NCI-H2196 (cell line): ENCODE data around the gene SFTA2.
"Not testable (repeated sequence)": the region's sequence is repeated elsewhere in the genome, so short reads cannot be mapped to it uniquely, and the experiment has no call there.

Experiments
- DNase-seq: peaks from one replicate; lab custom pipeline; 2025; ENCODE audit not compliant: unreplicated experiment; lab: John Stamatoyannopoulos, UW

Gene SFTA2

DNA sequence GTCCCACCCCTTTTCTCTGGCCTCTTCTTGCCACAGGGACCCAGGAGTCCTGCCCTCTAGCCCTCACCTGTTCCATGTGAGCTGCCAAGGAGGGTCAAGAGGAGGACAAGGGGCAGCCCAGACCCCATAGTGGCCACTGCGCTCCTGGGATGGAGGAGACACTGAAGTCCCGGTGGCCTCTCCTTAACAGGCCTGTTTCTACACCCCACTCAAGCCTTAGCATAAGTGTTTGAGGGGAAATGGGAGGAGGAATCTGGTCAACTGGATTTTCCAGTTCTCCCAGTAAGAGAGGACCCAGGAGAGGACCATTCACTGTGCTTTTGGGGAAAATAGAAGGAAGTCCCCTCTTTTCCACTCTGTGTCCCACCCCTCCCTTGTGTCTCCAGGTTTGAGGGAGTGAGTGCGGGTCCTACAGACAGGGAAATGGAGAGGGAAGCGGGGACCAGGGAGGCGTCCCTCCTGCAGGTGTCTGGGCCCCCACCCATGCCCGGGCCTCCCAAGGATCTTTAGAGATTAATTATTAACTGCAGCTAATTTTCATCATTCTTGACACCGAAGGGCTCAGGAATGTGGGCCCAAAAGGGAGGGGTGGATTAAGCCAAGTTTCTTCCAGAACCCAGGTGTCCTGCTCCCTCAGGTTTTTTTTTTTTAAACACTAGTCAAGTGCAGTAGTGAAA is at the start of gene SFTA2:
Gene SFTA2 (minus strand): TSS at position 202 of the 677 bp plus-strand sequence. CDS start 74 bp downstream, at position 128.
- no peak for DNase-seq

GRCh38 chr6:30979690-30980089 is 47.7 kb upstream of the SFTA2 start:
- DNase-seq, result no peak

DNA sequence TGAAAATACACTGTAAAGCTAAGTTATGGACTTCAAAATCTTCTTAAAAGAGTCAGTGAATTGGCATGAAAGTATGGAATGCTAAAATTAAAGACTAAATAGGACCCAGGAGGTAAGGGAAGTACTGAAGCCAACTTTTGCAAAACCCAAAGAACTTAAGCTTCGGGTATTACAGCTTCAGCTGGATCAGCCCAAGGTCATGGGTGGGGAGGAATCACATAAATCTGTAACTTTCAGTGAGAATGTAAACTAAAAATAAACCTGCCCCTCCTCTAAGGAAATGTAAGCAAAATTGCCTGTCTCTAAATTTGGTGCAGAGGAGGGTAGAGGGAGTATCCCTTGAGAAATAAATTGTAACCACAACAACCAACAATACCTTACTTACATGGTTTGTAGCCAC is 47.2 kb upstream of the SFTA2 start:
- DNase-seq, result no peak

DNA sequence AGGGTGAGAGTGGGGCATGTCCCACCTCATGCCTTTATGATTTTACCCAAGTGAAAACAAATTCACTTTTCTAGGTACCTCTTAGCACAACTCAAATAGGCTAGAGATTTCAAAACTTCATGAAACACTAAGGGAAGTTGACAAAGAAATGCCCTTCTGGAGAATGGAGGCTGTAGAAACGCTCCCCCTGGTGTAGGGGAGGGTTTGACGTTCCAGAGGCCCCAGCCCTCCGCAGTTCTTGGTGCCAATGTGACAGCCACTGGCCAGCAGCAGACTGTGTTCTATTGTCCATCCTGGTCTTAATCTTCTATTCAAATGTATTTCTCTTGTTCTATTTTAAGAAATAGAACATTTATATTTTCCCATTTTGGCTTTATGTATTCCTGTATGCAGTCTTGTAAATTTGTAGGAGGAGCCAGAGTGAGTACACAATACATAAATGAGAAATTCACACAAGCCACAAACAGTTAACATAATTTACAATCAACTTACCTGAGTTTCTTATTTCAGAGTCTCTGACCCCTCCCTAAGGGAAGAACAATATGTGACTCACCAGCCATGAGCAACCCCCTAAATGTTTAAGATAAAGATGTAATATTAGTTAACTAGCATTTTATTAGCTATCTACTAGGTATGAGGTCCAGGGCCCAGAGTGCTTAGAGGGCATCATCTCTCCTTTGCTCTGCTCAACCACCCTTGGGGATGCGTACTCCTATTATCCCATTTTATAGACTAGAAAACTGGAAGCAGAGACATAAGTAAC is 42.7 kb upstream of the SFTA2 start:
- no peak for DNase-seq

DNA sequence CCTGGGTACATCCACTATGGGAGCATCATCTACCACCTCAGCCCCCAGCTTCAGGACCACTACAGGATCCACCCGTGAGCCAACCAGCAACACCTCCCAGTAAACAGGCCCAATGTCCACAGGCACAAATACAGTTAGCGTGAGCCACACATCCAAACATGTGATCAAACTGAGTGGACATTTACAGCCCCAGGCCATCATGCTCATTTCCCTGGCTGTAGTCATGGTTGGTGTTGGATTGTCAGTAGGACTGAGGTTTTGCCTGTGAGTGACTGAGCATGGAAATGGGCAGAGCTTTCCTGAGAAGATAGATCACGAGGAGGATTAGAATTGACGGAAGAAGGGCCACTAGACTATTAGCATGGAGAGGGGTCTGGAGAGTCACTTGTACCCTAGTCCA is 40.8 kb upstream of the SFTA2 start:
- no peak for DNase-seq

- no peak for DNase-seq
Measured at GRCh38 chr6:30970946-30971345, 39.0 kb upstream of the SFTA2 start.

GRCh38 chr6:30969171-30969570 is 37.2 kb upstream of the SFTA2 start:
- not testable (repeated sequence) for DNase-seq

DNA sequence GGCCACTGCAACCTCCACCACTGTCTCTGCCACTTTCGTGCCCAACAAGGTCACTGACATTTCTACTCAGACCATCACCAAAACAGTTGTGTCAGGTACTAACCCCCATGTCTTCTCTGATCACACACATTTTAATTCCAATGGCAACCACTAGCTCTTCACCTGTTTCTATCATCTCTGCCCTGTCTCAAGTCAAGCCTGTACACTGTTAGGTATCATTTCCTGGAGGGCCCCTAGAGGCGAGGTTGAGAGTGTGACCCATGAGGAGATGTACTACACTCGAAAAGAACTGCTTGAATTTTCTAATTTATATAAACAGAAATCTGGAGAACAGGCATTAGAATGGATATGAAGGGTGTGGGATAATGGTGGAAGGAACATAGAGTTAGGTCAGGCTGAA is 34.2 kb upstream of the SFTA2 start:
- no peak for DNase-seq

DNA sequence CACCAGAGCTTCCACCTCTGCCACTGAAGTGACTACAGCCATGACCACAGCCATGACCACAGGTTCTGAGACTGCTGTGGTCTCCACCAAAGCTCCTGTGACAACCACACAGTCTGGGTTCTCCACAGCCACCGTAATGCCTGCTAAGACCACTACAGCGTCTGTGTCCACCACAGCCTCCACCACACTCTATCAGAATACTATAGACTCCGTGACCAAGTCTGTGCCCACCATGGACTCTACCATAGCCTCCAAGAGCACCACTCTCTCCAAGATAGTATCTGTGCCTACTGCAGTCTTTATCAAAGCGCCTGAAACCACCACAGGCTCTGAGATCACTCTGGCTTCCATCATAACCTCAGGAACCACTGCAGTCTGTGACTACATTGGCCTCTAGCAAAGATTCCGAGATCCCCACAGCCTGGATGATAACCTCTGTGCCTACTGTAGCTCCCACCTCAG is 33.2 kb upstream of the SFTA2 start:
- DNase-seq, result no peak

DNA sequence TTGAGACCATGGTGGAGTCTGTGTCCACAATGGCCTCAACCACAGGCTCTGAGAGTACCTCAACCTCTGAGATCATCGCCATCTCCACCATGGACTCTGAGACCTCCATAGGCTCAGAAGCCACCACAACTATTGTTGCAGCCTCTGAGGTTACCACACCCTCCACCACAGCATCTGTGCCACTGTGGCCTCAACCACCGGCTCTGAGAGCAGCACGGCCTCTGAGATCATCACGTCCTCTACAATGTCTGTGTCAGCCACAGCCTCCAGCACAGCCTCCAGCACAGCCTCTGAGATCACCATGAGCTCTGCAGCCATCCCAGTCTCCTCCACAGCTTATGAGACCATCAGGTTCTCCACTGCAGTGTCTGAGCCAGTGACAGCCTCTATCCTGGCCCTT is 32.1 kb upstream of the SFTA2 start:
- no peak for DNase-seq

- DNase-seq, result no peak
Measured at GRCh38 chr6:30963641-30964040, 31.7 kb upstream of the SFTA2 start.

GRCh38 chr6:30962716-30963115 is 30.7 kb upstream of the SFTA2 start:
- DNase-seq, result no peak

DNA sequence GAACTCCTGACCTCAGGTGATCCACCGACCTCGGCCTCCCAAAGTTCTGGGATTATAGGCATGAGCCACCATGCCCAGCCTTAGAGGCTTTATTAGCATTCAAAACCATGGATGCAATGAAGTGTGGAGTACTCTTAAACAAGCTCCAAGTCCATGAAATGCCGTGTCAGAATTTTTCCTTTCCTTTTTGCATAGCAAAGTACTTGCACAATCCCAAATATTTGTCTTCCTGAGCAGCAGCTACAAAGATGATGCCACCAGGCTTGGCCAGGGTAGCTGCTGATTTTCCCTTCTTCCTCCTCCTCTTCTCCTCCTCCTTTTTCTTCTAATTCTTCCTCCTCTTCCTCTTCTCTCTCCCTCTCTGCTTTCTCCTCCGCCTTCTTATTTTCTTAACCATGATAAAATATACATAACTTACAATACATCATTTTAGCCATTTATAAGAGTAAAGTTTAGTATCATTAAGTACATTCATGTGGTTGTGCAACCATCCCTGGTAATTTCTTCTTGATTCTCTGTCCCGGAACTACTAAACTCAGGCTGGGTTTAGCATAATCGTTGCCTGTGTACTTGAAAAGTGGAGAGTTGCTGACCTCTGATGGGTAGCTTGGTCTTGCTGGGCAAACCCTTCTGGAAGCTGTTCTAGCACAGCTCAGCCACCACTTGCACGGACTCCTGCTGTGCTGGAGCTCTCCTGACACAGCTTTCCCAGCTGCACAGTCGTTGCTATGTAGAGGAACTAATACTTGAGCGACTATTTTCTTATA is 29.1 kb upstream of the SFTA2 start:
- DNase-seq, result no peak

GRCh38 chr6:30957716-30958115 is 25.7 kb upstream of the SFTA2 start:
- no peak for DNase-seq

DNA sequence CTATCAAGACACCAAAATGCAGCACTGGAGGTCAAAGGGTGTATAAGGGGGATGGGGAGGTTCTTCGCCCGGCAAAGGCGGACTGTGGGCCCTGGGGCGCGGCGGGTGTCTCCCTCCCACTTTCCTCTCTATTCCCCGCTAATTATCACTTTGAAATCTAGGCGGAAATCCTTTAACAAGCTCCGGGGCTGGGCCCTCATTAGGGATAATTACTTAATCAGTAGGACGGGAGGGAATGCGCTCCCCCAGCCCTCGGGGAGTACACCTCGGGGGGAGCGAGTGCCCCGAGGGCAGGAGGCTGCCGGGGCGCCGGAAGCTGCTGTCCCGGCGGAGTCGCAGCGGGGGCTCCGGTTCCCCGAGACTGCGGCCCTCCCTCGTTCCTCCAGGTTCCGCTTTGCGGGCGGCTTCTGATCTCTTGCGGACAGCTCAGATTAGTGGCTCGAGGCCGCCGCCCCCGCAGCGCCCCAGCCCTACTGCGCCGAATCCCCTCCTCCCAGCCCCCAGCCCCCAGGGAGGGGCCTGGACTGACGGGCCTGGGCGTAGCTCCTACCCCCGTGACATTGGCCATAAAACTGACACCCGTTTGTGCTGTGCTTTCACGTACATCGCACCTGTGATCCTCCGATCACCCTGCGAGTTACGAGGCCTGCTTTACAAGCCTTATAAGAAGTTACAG is 23.5 kb upstream of the SFTA2 start:
- no peak for DNase-seq

- DNase-seq, result no peak
Measured at GRCh38 chr6:30954631-30955366, 22.8 kb upstream of the SFTA2 start.

DNA sequence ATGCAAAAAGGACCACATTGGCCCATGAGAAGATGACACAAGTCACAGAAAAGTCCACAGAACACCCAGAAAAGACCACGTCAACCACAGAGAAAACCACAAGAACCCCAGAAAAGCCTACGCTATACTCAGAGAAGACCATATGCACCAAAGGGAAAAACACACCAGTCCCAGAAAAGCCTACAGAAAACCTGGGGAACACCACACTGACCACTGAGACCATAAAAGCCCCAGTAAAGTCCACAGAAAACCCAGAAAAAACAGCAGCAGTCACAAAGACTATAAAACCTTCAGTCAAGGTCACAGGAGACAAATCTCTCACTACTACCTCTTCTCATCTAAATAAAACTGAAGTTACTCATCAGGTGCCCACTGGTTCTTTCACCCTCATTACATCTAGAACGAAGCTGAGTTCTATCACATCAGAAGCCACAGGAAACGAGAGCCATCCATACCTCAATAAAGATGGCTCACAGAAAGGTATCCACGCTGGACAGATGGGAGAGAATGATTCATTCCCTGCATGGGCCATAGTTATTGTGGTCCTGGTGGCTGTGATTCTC is 20.0 kb upstream of the SFTA2 start:
- no peak for DNase-seq

GRCh38 chr6:30948811-30949210 is 16.8 kb upstream of the SFTA2 start:
- DNase-seq, result no peak

- DNase-seq, result no peak
Measured at GRCh38 chr6:30947231-30947630, 15.3 kb upstream of the SFTA2 start.

DNA sequence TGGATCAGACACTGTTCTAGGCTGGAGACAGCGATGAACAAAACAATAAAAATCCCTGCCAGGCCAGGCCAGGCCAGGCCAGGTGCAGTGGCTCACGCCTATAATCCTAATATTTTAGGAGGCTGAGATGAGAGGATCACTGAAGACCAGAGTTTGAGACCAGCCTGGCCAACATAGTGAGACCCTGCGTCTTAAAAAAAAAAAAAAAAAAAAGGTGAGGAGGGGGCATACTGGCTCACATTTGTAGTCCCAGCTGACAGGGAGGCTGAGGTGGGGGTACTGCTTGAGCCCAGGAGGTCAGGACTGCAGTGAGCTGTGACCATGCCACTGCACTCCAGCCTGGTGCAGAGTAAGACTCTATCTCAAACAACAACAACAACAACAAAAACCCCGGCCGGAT is 13.3 kb upstream of the SFTA2 start:
- no peak for DNase-seq
